Activated T-helper 9 cell treated with anti-CD3 and anti-CD28 coated beads, Interleukin-2, amount 50 U/mL, for 16 hours (primary cell): ENCODE data around the gene CCNL1.
"Not testable (repeated sequence)": the region's sequence is repeated elsewhere in the genome, so short reads cannot be mapped to it uniquely, and the experiment has no call there.

ENCODE experiments used
- DNase-seq: peaks from one replicate; pipeline ENCODE4 v3.0.0-alpha.2; 2020; ENCODE audit warnings: low read depth

Gene CCNL1

DNA sequence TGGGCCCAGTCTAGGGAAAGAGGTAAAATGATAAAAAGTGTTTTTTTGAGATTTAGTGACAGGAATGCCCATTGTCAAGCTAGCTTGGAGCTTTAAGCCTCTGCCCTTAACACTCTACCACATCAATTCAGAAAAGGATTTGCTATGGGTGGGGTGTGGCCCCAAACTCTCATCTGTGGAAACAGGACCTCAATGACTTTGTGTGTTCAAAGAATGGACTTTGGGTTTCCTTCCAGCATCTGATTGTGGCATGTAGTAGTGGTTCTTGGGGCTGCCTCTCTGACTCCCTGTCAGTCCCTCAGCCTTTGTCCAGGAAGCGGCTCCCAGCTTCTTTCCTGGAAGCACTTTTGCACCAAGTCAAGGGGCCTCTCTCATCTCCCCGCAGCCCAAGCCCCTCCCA is 56.1 kb downstream of the CCNL1 start:
- no peak for DNase-seq

DNA sequence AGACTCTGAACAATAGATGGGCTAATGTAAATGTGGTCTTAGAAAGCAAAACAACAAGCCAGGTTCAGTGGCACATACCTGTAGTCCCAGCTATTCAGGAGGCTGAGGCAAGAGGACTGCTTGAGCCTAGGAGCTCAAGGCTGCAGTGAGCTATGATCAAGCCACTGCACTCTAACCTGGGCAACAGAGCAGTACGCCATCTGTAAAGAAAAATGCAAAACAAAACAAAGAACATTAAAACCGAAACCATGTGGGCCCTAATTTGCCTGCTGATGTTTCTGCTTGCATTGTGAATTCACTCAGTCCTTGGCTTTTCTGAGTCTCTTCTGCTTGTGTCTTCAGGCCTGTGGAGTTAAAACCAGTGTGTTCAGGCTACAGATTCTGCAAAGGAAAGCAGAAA is 56.7 kb downstream of the CCNL1 start:
- DNase-seq, result no peak

DNA sequence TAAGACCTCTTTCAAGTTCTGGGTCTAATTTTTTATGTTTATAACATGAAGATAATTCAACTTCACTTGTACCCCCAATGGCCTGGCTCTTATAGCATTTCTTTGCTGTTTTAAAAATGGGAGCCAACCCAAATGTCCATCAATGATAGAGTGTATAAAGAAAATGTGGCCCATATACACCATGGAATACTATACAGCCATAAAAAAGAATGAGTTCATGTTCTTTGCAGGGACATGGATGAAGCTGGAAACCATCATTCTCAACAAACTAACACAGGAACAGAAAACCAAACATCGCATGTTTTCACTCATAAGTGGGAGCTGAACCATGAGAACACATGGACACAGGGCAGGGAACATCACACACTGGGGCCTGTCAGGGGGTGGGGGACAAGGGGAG is 57.4 kb downstream of the CCNL1 start:
- not testable (repeated sequence) for DNase-seq

DNA sequence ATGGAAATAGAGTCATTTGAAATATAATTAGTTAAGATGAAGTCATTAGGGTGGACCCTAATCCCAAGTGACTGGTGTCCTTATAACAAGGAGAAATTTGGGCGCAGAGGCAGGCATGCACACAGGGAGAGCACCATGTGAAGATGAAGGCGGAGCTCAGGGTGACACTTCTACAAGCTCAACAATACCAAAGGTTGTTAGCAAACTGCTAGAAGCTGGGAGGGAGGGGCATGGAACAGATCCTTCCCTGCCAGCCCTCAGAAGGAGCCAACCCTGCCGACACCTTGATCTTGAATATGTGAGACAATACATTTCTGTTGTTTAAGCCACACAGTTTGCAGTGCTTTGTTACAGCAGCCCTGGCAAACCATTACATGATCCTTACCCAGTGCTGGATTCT is 57.8 kb downstream of the CCNL1 start:
- no peak for DNase-seq

DNA sequence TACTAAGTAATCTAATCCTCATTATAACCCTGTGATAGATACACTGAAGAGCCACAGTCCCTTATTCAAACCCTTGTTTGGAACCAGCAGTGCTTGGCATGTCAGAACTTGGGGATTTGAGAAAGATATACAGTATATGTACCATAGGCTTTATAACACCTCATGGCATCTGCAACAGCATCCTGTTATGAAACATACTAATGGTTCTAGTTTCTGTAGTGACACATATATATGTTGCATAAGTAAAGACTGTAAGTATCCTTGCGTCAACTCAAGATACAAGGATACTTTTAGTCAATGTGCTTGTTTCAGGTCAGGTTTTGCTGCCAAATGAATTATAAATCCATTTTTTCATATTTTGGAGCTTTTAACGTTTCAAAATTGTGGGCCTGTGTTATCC is 58.5 kb downstream of the CCNL1 start:
- DNase-seq, result no peak

DNA sequence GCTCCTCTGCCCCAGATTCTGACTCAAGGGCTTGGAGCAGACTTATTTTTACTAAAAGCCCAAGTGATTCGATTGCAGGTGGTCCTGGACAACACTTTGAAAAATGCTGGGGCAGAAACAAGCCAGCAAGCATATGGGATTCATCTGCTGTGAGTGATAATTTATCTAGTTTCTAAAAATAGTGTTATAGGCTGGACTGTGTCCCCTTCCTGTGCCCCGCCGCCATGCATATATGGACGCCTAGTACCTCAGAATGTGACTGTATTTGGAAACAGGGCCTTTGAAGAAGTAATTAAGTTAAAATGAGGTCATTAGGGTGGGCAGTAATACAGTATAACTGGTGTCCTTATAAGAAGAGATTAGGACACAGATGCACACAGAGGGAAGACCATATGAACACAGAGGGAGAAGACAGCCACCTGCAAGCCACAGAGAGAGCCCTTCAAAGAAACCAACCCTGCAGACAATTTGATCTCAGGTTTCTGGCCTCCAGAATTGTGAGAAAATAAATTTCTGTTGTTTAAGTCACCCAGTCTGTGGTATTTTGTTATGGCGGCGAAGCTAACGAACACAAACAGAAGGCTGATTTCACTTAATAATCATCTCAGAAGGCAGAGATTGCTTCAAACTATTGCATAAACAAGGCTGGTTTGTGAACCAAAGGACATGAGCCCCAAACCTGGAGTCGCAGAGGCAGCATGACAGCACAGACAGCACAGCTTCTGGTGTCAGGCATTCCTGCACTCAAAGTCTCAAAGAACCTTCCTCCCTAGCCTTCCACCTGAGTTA is 59.1 kb downstream of the CCNL1 start:
- DNase-seq, result no peak

DNA sequence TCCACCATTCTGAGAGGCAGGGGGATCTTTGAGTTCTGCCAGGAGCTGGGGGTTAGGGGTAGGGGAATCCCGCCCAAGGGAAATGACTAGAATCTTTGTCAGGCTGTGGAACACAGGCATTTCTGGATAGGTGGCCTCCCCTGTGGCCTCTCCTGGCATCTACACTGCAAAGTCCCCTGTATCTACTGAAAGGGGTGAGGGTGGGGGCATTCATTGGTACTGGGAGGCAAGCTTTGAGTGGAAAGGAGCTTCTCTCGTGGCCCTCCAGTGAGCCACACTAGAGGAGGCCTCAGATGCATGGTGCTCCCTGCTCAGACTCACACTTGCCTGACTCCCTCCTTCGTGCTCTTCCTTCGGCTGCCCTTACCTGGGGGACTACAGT is 59.9 kb downstream of the CCNL1 start:
- DNase-seq, result no peak

DNA sequence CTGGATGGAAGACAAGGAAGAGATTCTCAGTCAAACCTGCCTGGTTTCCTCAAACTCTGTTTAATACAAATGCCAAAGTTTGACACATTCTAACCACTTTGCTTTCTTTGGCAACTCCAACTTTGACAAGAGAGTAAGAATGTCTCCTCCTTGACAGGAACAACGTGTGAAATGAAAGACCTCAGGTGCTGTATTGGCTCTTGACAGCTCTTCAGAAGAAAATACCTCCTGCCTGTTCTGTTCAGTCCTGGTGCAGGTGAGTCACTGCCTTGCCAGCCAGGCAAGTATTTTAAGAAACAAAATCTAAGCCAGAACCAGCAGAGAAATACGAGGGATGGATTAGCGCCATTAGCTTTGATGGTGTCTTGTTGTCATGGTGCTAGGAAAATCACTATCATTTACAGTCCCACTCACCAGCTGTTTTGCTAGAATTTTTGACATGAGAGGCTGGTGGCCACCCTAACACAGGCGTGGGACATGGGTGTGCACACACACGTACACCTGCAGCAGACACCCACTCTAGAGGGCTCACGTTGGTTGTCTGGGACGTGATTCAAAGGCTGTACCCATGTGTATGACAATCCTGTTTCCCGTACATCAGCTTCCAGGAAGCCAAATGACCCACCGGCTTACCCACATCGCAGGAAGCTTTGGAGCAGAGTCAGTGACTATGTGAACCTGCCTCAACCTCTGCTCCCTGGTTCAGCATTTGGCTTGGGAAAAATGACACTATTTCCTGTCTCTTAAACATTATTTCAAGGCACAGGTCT is 60.4 kb downstream of the CCNL1 start:
- DNase-seq, result no peak

DNA sequence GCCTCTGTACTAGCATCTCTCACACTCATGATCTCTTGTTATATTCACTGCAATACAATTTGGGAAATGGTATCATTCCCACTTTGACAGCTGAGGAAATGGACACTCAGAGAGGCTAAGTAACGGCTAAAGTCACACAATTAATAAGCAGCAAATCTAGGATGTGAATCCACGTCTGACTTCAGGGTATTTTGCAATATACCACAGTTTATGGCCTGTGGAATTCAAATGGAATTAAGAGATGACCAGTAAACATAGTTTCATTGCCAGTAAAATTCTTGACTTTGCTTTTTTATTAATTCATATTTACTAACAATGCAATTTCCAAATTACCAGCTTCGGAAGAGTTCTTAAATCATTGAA is 61.1 kb downstream of the CCNL1 start:
- no peak for DNase-seq

DNA sequence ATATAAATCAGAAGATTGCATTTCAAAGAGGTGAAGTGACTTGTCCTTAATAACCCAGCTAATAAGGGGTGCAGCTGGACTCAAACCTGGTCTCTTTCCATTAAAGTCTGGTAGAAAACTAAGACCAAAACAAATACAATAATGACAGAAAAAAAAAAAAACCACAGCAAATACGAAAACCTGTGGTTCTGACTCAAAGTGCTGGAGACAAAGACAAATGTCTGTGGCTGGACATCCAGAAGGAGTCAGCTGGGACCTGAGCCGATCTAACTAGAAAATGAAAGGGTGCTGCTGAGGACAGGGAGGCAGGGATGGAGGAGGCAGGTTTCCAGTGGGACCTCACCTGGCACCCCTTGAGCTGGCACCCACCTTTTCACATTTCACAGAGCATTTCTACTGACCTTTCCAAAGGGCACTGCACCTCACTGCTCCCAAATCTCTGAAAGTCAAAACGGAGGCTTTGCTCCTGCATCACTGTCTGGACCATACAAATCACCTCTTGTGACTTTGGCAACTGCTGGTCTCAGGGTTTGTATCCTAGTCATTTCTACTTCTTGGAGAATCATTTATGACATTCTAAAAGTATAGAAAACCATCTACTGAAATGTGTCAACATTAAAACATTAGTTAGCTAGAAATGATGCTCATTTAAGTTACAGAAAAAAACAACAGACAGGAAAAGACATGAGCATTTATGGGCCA is 61.7 kb downstream of the CCNL1 start:
- DNase-seq, result no peak
